ENCODE data around the gene HOXA7. TPM values are rescaled to one million over a fixed set of nuclear protein-coding genes. Genes with fewer than 3 reads are reported as not detected.

Gene HOXA7
- total RNA-seq, 1 experiment from 2014 or later = not detected

DNA sequence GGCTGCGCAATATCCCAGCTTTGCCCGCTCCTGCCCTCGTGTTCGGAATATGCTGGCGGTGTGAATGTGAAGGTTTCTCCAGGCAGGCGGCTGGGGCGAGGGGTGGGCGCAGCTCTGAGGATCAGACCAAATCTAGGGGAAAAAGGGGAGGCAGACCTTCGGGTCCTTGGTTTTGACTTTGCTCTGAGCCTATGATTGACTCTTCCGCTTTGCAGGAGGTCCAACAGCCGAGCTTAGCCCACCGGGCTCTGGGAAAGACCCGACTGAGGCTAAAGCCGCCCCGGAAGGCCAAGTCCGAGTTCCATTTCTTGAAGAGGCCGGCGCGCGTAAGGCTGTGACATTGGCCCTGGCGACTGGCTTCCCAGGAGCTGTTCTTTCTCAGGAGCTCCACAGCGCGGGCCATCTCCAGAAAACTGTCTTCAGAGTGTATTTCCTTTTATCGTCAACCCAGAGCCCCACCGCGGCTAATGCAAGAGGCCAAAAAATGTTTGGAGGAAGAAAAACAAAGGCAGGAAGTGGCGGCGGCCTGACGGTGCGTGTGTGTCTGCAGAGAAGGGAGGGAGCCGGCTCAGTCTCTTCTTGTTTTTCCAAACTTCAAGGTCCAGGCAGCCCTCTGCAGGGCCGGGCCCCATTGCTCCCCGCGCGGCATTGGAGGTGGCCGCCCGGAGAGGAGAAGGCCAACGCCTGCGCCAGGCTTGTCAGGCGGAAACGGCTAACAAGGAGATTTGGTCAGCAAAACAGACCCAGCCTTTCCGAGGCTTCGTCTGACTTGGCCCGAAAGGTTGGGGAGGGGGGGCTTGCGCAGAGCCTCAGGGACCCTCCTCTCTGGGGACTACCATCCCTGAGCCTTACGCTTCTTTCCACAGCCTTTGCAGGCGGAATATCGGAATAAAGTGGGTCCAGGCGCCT, 32.2 kb upstream of the HOXA7 start:
- no peak overlapping the region for H3K4me3 ChIP-seq (ENCODE audit: insufficient read depth, low read depth, low read length)
- peak; percentile 80 for DNase-seq
- no peaks in the 10 kb centered on the region for H3K36me3 ChIP-seq (replicated peaks; ENCODE audit: control insufficient read depth, insufficient read depth, low read length)
- H3K27me3 ChIP-seq (ENCODE audit: control insufficient read depth, insufficient read depth, low read length) = peaks cover 100% of the 10 kb centered on the region

DNA sequence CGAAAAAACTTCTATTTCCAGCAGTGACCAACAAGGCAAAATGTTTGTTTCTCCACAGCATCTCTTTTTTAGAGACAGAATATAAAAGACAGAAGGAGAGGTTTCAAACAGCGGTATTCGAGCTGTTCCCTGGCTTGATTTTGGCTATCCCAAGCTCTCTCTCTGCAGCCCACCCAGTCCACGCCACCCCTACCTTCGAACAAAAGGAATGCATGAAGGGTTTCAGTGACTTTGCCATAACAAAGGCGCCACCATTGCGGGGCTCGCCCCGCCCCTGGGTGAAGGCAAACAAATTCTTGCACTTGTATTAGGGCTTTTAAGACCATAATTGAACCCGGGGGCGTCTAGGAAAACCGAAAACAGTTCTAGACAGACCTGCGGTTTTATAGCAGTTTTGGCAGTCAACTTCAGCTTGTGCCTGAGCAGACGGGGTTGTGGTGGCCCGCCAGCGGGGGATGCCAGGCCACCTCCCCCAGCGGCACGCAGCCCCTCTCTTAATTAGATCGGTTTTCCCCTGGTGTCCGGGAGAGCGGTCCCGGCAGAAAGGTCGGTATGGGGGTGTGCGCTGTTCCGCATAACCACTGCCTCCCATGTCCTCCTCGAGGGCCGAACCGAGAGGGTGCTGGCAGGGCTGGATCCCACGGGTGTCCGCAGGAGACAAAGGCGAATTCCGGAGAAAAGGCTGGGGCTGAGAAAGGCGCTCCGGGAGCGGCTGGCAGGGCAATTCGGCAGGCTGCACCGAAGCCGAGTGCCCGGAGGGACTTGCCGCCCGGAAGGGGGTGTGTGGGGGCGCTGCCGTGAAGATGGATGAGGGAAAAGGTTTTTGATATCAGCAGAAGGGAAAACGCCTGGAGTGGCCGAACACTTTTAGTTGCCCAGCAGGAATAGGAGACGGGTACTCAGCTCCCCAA, 31.3 kb upstream of the HOXA7 start:
- peak; percentile 74 for DNase-seq
- Histone ChIP-seq H3K4me3 (ENCODE audit: insufficient read depth, low read depth, low read length) (no peak overlapping the region), H3K27me3 (ENCODE audit: control insufficient read depth, insufficient read depth, low read length) (peaks cover 100% of the 10 kb centered on the region), H3K36me3 (replicated peaks; ENCODE audit: control insufficient read depth, insufficient read depth, low read length) (no peaks in the 10 kb centered on the region)

DNA sequence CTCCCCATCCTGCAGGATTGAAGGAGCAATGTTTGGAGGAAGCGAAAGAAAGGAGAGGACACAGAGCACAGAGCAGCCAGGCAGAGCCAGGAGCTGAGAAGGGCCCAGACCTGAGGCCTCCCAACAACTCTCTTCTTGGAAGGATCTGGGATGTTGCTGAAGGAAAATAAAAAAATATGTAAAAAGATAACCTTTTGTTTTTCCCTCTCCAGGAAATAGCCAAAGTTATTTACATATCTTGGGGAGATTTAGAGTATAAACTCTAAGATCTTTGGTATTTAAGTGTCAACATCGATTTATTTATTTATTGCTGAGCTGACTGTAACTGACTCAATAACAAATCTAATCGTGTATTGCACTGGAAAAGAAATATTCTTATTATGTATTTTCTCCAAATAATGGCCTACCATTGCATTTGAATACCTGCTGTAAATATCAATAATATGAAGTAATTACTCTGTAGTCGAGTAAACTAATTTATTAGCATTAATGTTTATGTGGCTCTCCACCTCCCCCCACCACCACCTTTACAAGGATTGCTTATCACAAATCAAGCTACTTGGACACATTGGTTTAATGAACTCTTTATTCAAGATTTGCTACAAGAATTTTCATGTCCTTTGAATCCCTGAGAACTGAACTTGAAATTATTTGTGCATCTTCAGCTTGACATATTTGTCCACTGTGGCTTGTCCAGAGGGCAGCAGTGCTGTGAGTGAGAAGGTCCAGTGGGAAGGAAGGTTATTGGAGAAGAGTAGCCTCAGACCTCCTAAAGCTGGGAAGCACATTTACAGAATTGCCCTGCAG, 30.4 kb upstream of the HOXA7 start:
- H3K36me3 ChIP-seq (replicated peaks; ENCODE audit: control insufficient read depth, insufficient read depth, low read length) = no peaks in the 10 kb centered on the region
- no peak overlapping the region for H3K4me3 ChIP-seq (ENCODE audit: insufficient read depth, low read depth, low read length)
- DNase-seq = no peak
- H3K27me3 ChIP-seq (ENCODE audit: control insufficient read depth, insufficient read depth, low read length) = peaks cover 100% of the 10 kb centered on the region

DNA sequence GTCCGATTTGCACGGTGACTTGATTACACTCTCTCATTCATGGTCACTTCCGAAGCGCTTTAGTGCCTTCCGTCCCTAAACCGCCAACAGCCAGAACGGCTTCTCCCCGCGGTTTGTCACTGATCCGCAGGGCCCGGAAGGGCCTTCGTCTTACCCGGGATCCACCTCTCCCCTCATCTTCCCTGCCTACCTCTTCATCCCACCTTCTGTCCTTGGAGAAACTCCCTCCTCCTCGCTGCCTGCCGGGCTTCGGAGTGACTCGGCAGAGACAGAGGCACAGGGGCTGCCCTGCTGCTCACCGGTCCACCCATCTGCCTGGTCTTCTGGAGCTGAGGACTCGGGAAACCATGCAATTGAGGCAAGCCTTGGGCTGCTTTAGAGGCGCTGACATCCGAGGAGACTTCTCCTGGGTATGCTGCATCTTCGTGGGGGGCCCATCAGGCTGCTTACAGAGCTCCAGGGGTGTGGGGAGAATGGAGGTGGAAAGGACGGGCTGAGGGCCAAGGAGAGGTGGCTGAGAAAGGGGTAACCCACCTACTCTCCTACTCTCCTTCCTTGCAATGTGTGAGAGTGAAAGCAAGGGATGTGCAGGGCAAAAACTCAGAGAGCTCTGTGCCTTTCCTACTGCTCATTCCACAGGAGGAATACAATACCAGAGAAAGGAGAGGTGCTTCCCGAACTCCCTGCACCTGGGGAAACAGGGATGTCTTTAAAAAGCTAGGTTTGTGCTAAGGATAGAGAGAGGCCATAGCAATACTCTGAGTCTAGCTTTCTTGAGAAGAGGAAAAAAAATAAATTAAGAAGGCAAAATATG, 29.6 kb upstream of the HOXA7 start:
- Histone ChIP-seq H3K36me3 (replicated peaks; ENCODE audit: control insufficient read depth, insufficient read depth, low read length) (no peaks in the 10 kb centered on the region), H3K27me3 (ENCODE audit: control insufficient read depth, insufficient read depth, low read length) (peaks cover 100% of the 10 kb centered on the region), H3K4me3 (ENCODE audit: insufficient read depth, low read depth, low read length) (no peak overlapping the region)
- DNase-seq = peak; percentile 65

DNA sequence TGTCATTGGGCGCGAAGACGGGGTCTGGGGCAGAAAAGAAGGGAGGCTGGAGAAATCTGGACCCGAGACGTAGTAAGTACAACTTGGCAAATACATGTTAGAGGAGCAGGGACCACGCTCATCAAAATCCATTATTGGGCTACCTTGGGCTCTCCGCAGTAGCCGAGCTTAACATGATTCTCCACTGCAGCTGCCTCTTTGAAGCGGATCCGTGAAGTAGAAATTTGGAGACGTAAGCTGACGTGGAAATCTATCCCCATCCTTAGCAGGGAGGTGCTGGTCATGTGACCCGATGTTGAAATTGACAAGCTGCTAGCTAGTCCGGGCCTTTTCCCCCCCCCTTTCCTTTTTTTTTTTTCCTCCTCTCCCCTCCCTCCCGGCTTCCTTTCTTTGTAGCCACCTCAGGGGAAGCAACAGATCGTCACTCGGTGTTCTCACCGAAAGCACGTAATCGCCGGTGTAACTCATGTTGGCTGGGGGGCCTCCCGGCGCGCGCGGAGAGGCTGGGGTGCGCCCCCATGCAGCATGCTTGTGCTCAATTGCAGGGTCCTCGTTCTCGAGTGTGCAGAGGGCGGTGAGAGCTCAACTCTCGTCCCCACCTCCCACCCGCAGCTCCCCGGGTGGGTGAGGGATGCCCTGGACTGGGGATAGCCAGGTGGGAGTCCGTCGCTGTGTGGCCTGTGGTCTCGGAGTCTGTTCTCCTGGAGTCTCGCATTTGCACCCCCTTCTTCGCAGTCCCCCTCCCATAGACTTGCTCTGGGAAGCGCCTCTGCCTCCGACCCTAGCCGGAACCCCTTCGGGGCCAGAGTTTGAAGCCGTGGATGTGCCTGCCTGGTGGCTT, 28.8 kb upstream of the HOXA7 start, which contains the start of gene HOXA11:
Gene HOXA11, minus strand, starts transcription at position 220 of the 841 bp plus-strand sequence. Its CDS starts 88 bp downstream, at position 132.
- Histone ChIP-seq H3K36me3 (replicated peaks; ENCODE audit: control insufficient read depth, insufficient read depth, low read length) (no peaks in the 10 kb centered on the region), H3K27me3 (ENCODE audit: control insufficient read depth, insufficient read depth, low read length) (peaks cover 100% of the 10 kb centered on the region), H3K4me3 (ENCODE audit: insufficient read depth, low read depth, low read length) (no peak within 1 kb of the TSS)
- DNase-seq = peak; percentile 76

DNA sequence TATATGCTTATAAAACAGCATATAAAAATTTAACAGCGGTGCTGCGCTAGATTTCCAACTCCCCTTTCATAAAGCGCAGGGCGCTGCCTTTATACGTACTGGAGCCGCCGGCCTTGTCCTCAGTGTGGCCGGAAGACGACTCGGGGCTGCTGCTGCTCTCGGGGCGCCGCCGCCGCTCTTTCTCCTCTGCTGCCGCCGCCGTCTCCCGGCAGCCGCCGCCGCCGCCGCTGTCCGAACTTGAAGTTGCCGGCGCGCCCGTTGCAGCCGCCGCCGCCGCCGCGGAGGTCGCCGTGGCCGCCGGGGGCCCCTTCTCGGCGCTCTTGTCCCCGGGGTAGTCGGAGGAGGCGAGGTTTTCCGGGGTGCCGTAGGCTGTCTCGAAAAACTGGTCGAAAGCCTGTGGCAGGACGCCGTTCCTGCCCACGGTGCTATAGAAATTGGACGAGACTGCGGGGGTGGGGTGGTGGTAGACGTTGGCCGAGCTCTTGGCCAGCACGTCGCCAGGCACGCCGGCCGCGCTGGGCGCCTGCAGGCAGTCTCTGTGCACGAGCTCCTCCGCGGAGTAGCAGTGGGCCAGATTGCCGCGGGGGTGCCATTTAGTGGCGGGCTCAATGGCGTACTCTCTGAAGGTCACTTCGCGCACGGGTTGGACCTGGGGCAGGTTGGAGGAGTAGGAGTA, 28.0 kb upstream of the HOXA7 start:
- DNase-seq = peak; percentile 81
- Histone ChIP-seq H3K4me3 (ENCODE audit: insufficient read depth, low read depth, low read length) (no peak overlapping the region), H3K27me3 (ENCODE audit: control insufficient read depth, insufficient read depth, low read length) (peaks cover 100% of the 10 kb centered on the region), H3K36me3 (replicated peaks; ENCODE audit: control insufficient read depth, insufficient read depth, low read length) (no peaks in the 10 kb centered on the region)

DNA sequence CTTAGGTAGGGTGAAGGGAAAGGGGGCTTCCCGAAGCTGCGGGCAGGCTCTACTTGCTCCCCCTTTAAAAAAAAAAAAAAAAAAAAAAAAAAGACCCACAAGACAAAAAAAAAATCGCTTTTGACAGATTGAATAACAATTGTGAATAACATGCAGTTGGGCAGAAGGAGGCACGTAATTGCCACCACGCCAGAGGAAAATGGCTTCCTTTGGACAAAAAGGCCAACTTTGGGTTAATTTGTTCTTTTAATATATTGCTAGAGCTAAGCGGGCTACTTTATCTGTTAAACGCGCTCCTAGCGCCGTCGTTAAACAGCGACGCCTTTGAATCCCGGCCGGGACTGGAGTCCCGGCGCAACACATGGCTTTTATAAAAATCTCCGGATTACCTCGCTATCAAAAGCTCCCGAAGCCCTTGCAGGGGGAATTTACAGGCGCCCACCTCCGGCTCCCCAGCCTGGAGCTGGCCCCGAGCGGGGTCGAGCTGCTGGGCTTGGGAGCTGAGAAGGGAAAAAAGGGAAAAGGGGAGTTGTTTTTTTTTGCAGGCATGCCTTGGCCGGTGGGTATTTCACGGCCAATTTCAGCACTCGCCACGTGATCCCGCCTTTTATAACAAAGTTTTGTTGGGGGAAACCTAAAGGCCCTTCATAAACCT, 27.3 kb upstream of the HOXA7 start:
- peak; percentile 77 for DNase-seq
- Histone ChIP-seq H3K36me3 (replicated peaks; ENCODE audit: control insufficient read depth, insufficient read depth, low read length) (no peaks in the 10 kb centered on the region), H3K4me3 (ENCODE audit: insufficient read depth, low read depth, low read length) (no peak overlapping the region), H3K27me3 (ENCODE audit: control insufficient read depth, insufficient read depth, low read length) (peaks cover 100% of the 10 kb centered on the region)

DNA sequence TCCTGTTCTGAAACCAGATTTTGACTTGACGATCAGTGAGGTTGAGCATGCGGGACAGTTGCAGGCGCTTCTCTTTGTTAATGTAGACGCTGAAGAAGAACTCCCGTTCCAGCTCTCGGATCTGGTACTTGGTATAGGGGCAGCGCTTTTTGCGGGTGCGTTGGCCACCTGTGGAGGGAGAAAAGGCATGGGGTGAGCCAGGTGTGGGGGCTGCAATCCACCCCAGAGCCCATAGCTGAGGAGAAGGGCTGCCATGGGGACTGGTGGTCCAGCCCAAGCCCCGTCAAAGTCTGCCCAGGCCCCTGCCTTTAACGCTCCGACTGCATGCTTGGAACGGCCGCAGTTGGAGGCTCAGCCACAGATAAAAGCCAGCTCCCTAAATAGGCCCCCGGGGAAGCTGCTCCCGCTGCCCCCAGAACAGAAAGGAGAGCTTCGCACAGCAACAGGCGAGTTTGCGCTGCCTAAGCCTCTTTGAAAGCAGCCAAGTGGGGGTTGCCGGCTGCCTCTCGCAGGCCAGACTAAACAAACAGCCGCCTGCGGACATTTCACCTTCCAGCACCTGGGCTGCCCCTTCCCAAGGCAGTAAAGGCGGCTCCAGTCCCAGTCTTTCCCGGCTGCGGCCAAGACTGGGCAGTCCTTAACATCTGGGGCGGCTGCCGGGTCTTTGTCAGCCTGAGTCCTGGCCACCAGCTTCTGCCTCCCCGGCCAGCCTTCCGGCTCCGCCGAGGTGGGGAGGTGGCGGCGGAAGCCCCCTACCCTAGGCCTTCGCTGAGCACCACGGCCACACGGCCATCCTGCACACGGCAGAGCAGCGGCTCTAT, 26.6 kb upstream of the HOXA7 start:
- H3K27me3 ChIP-seq (ENCODE audit: control insufficient read depth, insufficient read depth, low read length) = peaks cover 100% of the 10 kb centered on the region
- no peak overlapping the region for H3K4me3 ChIP-seq (ENCODE audit: insufficient read depth, low read depth, low read length)
- no peaks in the 10 kb centered on the region for H3K36me3 ChIP-seq (replicated peaks; ENCODE audit: control insufficient read depth, insufficient read depth, low read length)
- peak; percentile 89 for DNase-seq

DNA sequence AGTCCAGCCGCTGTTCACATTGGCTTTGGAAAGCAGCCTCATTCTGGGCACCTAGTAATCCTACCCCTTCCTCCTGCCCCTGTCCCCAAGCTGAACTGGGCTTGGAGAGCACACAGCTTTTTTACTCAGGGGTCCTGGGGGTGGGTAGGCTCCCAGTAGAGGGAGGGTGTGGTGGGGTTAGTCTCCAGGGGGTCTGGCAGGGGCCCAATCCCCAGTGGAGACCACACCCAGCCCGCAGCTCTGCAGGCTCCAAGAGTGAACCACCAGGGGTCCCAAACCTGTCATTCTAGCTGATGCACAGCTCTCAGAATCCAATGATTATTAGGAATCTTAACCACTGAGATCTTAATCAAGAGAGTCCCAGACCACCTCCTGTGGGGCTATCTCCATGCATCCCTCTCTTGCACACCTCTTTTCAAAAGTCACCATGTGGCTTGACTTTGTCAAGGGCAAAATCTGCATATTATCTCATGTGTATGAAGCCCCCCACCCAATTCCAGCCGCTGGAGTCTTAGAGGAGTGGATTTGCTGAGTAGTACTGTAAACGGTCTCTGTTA, 25.9 kb upstream of the HOXA7 start:
- peak; percentile 42 for DNase-seq
- H3K36me3 ChIP-seq (replicated peaks; ENCODE audit: control insufficient read depth, insufficient read depth, low read length) = no peaks in the 10 kb centered on the region
- H3K4me3 ChIP-seq (ENCODE audit: insufficient read depth, low read depth, low read length) = no peak overlapping the region
- peaks cover 100% of the 10 kb centered on the region for H3K27me3 ChIP-seq (ENCODE audit: control insufficient read depth, insufficient read depth, low read length)

DNA sequence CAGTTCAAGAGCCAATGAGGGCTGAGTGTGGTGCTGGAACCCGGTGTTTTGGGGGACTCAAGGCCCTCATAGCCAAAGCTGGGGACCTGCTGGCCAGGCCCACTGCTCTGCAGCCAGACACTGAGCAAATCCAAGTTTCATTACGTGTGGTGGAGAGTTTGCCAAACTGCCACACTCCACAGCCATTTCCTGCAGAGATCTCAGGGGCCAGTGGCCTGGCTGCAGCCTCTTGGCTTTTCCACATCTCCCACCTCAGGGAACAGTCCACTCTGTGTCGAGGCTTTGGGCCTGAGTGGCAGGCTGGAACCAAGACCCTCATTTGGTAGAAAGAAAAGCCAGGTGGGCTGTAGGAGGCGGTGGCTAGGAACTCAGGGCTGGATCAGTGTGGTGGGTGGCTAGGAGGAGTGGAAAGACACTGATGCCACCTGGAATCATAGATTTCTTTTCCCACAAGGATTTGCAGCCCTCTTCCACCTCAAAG, 25.4 kb upstream of the HOXA7 start:
- Histone ChIP-seq H3K36me3 (replicated peaks; ENCODE audit: control insufficient read depth, insufficient read depth, low read length) (no peaks in the 10 kb centered on the region), H3K27me3 (ENCODE audit: control insufficient read depth, insufficient read depth, low read length) (peaks cover 100% of the 10 kb centered on the region), H3K4me3 (ENCODE audit: insufficient read depth, low read depth, low read length) (no peak overlapping the region)
- DNase-seq = peak; percentile 25
